Measurements from ENCODE around the gene ABI3BP.

DNA sequence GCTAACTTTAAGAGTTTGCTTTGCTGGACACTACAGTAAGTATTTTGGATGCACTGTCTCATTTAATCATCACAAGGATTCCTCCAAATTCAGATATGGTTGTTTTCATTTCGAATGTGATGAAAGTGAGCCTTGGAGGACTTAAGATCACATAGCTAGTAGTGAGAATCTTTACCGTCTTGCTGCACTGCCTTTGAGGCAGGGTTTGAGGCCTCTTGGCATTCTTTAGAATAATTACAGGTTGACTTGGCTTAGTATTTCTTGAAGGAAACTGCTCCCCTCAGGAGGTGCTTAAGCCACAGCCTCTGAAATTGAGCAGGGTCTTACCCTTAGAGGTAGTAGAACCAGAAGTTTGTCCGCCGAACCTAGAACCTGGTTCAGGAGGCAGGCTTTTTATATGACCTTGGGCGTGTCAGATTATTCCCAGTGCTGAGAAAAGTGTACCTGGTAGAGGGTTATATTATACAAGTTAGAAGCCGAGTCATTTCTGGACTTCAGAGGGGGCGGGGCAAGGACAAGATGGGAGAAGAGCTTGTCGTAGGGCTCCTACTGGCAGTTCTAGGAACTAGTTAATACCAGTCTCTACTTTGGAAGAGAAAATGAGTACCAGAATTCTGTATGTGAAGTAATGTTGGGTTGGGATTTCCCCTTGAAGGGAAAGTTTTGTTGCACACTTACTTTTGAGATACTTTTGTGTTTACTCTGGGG is 282.8 kb downstream of the ABI3BP start:
- peak in 1 of 3 donors; percentile 57 for TF ChIP-seq POLR2AphosphoS5 (IDR thresholded peaks at IDR 0.05)
- TF ChIP-seq, protein P1, sequence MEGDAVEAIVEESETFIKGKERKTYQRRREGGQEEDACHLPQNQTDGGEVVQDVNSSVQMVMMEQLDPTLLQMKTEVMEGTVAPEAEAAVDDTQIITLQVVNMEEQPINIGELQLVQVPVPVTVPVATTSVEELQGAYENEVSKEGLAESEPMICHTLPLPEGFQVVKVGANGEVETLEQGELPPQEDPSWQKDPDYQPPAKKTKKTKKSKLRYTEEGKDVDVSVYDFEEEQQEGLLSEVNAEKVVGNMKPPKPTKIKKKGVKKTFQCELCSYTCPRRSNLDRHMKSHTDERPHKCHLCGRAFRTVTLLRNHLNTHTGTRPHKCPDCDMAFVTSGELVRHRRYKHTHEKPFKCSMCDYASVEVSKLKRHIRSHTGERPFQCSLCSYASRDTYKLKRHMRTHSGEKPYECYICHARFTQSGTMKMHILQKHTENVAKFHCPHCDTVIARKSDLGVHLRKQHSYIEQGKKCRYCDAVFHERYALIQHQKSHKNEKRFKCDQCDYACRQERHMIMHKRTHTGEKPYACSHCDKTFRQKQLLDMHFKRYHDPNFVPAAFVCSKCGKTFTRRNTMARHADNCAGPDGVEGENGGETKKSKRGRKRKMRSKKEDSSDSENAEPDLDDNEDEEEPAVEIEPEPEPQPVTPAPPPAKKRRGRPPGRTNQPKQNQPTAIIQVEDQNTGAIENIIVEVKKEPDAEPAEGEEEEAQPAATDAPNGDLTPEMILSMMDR (IDR thresholded peaks at IDR 0.05): peak; percentile 22 to 57 (median 28)

All from transverse colon (tissue), 4 donors.